ENCODE data around the gene BIK.

The BIK gene

DNA sequence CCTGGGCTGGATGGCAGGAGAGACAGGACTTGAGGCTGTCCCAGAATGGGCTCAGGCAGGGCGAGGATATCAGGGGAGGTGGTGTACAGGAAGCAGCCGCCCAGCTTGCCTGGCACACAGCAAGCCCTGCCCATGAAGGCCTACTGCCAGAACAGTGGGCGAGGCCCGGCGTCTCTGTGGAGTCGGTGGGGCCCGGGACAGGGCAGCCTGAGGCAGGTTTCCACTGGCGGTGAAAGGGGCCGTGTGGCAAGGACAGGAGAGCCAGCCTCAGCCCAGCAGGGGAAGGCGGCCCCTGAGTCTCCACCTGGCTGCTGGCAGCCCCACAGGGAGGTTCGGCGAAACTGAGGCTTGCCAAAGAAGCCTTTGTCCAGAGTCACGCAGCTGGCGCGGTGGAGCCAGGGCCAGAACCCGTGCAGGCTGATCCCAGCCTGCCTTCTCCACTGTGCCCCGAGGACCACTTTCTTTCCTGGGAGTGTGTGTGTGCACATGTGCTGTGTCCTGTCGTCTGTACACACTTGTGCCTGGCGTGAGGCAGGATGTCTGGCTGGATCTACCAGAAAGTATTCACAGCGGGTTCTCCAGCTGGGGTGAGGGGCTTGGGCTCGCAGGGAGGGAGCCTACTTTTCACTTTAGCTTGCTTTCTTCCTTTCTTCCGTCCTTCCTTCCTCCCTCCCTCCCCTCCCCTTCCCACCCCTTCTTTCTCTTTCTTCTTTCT is 42.0 kb downstream of the BIK start:
- peaks cover 17 to 25% of the 10 kb centered on the region in 2 donors for H3K4me1 Mint-ChIP-seq (ENCODE audit: low read depth in 2 of 2)
- peaks cover 20% of the 10 kb centered on the region for H3K36me3 Mint-ChIP-seq (ENCODE audit: insufficient read depth)
- peak overlapping the region; percentile 97 for H3K4me3 Mint-ChIP-seq
- DNase-seq (peak; percentile 36 to 53 (median 40)), ATAC-seq (replicated peaks) (peak; percentile 88)
- no peaks in the 10 kb centered on the region for H3K9me3 Mint-ChIP-seq
- H3K27ac Mint-ChIP-seq, result peak overlapping the region; percentile 94
- H3K27me3 Mint-ChIP-seq, result no peaks in the 10 kb centered on the region

DNA sequence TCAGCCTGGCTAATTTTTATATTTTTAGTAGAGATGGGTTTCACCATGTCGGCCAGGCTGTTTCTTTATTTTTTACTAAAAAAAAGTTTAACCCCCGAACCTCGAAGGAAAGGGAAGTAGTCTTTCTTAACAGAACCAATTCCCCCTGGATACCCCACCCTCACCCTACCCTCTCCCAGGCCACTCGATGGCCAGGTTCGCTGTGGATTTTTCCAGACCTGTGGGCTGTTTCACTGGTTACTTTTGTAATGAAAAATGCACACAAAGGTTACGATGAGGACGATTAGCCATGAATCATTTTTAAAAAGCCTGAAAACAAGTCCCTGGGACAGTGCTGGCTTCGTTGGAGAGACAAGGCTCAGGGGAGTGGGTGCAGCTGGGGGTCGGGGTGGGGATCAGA is 43.3 kb downstream of the BIK start:
- Mint-ChIP-seq H3K36me3 (ENCODE audit: insufficient read depth) (peaks cover 16% of the 10 kb centered on the region), H3K4me3 (peak overlapping the region; percentile 59 to 97), H3K9me3 (no peaks in the 10 kb centered on the region), H3K4me1 (ENCODE audit: low read depth in 2 of 2) (peaks cover 19 to 30% of the 10 kb centered on the region in 2 donors), H3K27ac (no peak overlapping the region), H3K27me3 (no peaks in the 10 kb centered on the region)
- ATAC-seq (replicated peaks), result no peak
- DNase-seq, result no peak

- no peaks in the 10 kb centered on the region for H3K27me3 Mint-ChIP-seq
- H3K36me3 Mint-ChIP-seq (ENCODE audit: insufficient read depth), result peaks cover 15% of the 10 kb centered on the region
- H3K9me3 Mint-ChIP-seq, result no peaks in the 10 kb centered on the region
- no peak overlapping the region for H3K4me3 Mint-ChIP-seq
- DNase-seq (no peak), ATAC-seq (replicated peaks) (no peak)
- peak overlapping the region in 1 of 2 donors; percentile 73 for H3K27ac Mint-ChIP-seq
- peaks cover 19 to 30% of the 10 kb centered on the region in 2 donors for H3K4me1 Mint-ChIP-seq (ENCODE audit: low read depth in 2 of 2)
Observed at GRCh38 chr22:43154887-43155536, 44.5 kb downstream of the BIK start.

GRCh38 chr22:43155789-43156188 is 45.2 kb downstream of the BIK start:
- no peaks in the 10 kb centered on the region for H3K27me3 Mint-ChIP-seq
- H3K4me3 Mint-ChIP-seq, result no peak overlapping the region
- no peak for ATAC-seq (replicated peaks)
- no peak for DNase-seq
- H3K27ac Mint-ChIP-seq, result peak overlapping the region in 1 of 2 donors; percentile 58
- H3K9me3 Mint-ChIP-seq, result no peaks in the 10 kb centered on the region
- H3K36me3 Mint-ChIP-seq (ENCODE audit: insufficient read depth), result peaks cover 13% of the 10 kb centered on the region
- H3K4me1 Mint-ChIP-seq (ENCODE audit: low read depth in 2 of 2), result peaks cover 15 to 25% of the 10 kb centered on the region in 2 donors

- Mint-ChIP-seq H3K36me3 (ENCODE audit: insufficient read depth) (peaks cover 8% of the 10 kb centered on the region), H3K27ac (peak overlapping the region in 1 of 2 donors; percentile 58), H3K4me1 (ENCODE audit: low read depth in 2 of 2) (peaks cover 11 to 20% of the 10 kb centered on the region in 2 donors), H3K4me3 (no peak overlapping the region), H3K9me3 (no peaks in the 10 kb centered on the region), H3K27me3 (no peaks in the 10 kb centered on the region)
- DNase-seq (no peak), ATAC-seq (replicated peaks) (no peak)
Observed at GRCh38 chr22:43156413-43156812, 45.9 kb downstream of the BIK start.

- H3K4me3 Mint-ChIP-seq, result no peak overlapping the region
- H3K27ac Mint-ChIP-seq, result peak overlapping the region in 1 of 2 donors; percentile 67
- peaks cover 7% of the 10 kb centered on the region for H3K36me3 Mint-ChIP-seq (ENCODE audit: insufficient read depth)
- no peaks in the 10 kb centered on the region for H3K27me3 Mint-ChIP-seq
- peaks cover 7 to 11% of the 10 kb centered on the region in 2 donors for H3K4me1 Mint-ChIP-seq (ENCODE audit: low read depth in 2 of 2)
- H3K9me3 Mint-ChIP-seq, result no peaks in the 10 kb centered on the region
- DNase-seq, result no peak
- ATAC-seq (replicated peaks), result no peak
Observed at GRCh38 chr22:43157874-43158546, 47.5 kb downstream of the BIK start.

DNA sequence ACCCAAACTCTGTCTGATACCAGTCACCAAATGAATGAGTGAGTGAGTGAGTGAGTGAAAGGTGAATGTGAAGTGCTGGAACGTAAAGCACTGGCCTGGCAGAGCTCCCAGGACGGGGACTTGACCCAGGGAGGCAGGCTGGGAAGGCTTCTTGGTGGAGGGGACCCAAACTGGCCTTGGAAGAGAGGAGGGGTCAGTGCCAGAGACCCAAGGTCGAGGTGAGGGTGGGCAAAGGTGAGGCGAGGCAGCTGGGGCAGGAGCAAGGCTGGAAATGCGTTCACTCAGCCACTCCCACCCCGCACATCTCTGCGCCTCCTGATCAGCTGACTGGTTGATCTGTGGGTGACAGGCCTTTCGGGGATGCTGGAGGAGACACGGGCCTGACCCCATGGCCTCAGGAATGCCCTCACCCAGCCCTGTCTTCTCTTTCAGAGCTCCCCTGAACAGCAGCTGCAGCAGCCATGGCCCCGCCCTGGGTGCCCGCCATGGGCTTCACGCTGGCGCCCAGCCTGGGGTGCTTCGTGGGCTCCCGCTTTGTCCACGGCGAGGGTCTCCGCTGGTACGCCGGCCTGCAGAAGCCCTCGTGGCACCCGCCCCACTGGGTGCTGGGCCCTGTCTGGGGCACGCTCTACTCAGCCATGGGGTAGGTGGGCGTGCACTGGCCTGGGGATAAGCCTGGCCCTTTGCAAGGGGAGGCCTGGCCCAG is 48.4 kb downstream of the BIK start:
- Mint-ChIP-seq H3K27ac (peak overlapping the region in 1 of 2 donors; percentile 67), H3K36me3 (ENCODE audit: insufficient read depth) (peaks cover 7% of the 10 kb centered on the region), H3K27me3 (no peaks in the 10 kb centered on the region), H3K4me1 (ENCODE audit: low read depth in 2 of 2) (peaks cover 4 to 9% of the 10 kb centered on the region in 2 donors), H3K4me3 (no peak overlapping the region), H3K9me3 (no peaks in the 10 kb centered on the region)
- ATAC-seq (replicated peaks), result no peak
- DNase-seq, result no peak

- ATAC-seq (replicated peaks) (no peak), DNase-seq (no peak)
- no peak overlapping the region for H3K4me3 Mint-ChIP-seq
Observed at GRCh38 chr22:43159484-43160178, 49.1 kb downstream of the BIK start.

DNA sequence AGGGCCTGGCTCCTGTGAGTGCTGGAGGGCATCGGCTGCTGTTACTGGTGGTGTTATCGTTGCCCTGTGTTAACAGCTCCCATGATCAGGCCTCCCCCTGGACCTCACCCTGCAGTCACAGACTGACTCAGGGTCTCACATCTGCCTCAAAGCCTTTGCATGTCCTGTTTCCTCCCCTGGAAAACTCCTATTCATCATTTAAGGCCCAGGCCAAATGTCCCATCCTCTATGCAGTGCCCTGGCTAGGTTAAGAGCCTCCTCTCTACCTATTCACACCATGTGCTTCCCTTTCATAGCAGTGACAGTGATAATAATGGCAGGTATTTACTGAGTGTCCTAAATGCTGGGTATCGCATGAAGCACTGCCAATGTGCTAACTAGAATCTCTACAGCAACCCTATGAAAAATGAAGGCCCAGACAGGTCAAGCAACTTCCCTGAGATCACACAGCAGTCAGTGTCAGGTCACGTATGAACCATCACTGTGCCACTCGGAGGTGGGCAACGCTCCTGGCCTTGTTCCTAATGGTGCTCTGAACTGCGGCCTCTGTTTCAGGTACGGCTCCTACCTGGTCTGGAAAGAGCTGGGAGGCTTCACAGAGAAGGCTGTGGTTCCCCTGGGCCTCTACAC is 50.1 kb downstream of the BIK start:
- Mint-ChIP-seq H3K27me3 (no peaks in the 10 kb centered on the region), H3K36me3 (ENCODE audit: insufficient read depth) (peaks cover 3% of the 10 kb centered on the region), H3K4me3 (no peak overlapping the region), H3K27ac (peak overlapping the region; percentile 38 to 55), H3K4me1 (ENCODE audit: low read depth in 2 of 2) (peaks cover 5 to 10% of the 10 kb centered on the region in 2 donors), H3K9me3 (no peaks in the 10 kb centered on the region)
- no peak for ATAC-seq (replicated peaks)
- DNase-seq, result no peak

More at GRCh38 chr22:43159484-43160178, 49.1 kb downstream of the BIK start:
- Mint-ChIP-seq H3K27ac (no peak overlapping the region), H3K27me3 (no peaks in the 10 kb centered on the region), H3K36me3 (ENCODE audit: insufficient read depth) (peaks cover 3% of the 10 kb centered on the region), H3K9me3 (no peaks in the 10 kb centered on the region), H3K4me1 (ENCODE audit: low read depth in 2 of 2) (peaks cover 6 to 8% of the 10 kb centered on the region in 2 donors)

- Mint-ChIP-seq H3K9me3 (no peaks in the 10 kb centered on the region), H3K4me1 (ENCODE audit: low read depth in 2 of 2) (peaks cover 5 to 8% of the 10 kb centered on the region in 2 donors), H3K36me3 (ENCODE audit: insufficient read depth) (peaks cover 3% of the 10 kb centered on the region), H3K27me3 (no peaks in the 10 kb centered on the region), H3K27ac (no peak overlapping the region), H3K4me3 (no peak overlapping the region)
- DNase-seq (no peak), ATAC-seq (replicated peaks) (no peak)
Observed at GRCh38 chr22:43162412-43163150, 52.0 kb downstream of the BIK start.

DNA sequence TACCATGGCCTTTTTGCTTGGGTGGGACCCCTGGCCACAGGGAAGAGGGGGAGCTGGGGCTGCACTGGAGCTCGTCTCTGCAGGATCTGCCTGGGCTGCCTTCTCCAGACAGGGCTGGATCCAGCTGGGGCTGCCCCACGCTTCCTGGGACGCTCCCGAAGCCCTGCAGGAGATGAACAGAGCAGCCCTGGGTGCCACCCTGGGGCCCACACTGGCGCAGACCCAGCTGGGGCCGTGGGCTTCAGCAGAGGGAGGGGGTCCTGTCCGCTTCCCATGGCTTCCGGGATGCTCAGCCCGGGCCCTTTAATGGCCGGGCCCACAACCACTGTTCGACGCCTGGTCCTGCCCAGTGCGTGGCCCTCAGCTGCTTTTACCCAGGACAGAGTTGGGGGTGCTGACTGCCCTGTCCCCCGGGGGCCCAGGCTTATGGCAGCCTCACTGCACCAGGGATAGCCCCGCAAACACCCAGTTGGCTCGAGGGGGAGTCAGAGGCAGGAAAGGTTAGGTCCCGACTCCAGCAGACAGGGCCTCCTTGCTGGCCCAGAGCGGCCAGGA is 52.8 kb downstream of the BIK start:
- peaks cover 0 to 6% of the 10 kb centered on the region in 2 donors for H3K4me1 Mint-ChIP-seq (ENCODE audit: low read depth in 2 of 2)
- H3K27ac Mint-ChIP-seq, result no peak overlapping the region
- no peaks in the 10 kb centered on the region for H3K27me3 Mint-ChIP-seq
- H3K4me3 Mint-ChIP-seq, result no peak overlapping the region
- ATAC-seq (replicated peaks) (no peak), DNase-seq (no peak)
- H3K9me3 Mint-ChIP-seq, result no peaks in the 10 kb centered on the region
- peaks cover 3% of the 10 kb centered on the region for H3K36me3 Mint-ChIP-seq (ENCODE audit: insufficient read depth)

DNA sequence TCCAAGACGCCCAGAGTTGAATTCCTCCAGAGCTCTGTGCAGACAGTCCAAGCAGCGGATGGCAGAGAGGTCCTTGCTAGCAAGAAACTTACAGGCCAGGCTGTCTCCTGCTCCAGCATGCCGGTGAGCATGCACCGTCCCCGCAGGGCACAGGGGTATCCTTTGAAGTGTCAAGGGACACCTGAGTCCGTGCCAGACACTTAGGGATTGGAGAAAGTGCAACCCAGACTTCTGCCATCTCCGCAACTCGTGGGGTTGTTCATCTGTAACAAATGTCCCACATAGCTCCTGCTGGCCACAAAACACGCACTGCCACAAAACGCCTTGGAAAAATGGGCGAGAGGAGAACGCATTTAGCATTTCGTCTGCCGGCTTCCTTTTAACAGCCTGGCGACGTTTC is 54.1 kb downstream of the BIK start:
- DNase-seq, result no peak
- Mint-ChIP-seq H3K27me3 (no peaks in the 10 kb centered on the region), H3K36me3 (ENCODE audit: insufficient read depth) (peaks cover 3% of the 10 kb centered on the region), H3K9me3 (no peaks in the 10 kb centered on the region), H3K27ac (peak overlapping the region in 1 of 2 donors; percentile 49), H3K4me3 (no peak overlapping the region), H3K4me1 (ENCODE audit: low read depth in 2 of 2) (peaks cover 0 to 6% of the 10 kb centered on the region in 2 donors)
- no peak for ATAC-seq (replicated peaks)
